Measurements from ENCODE around the gene CBFA2T2.
A peak's percentile ranks its signal among the peaks of the same experiment; 100 is the strongest.

The CBFA2T2 gene

DNA sequence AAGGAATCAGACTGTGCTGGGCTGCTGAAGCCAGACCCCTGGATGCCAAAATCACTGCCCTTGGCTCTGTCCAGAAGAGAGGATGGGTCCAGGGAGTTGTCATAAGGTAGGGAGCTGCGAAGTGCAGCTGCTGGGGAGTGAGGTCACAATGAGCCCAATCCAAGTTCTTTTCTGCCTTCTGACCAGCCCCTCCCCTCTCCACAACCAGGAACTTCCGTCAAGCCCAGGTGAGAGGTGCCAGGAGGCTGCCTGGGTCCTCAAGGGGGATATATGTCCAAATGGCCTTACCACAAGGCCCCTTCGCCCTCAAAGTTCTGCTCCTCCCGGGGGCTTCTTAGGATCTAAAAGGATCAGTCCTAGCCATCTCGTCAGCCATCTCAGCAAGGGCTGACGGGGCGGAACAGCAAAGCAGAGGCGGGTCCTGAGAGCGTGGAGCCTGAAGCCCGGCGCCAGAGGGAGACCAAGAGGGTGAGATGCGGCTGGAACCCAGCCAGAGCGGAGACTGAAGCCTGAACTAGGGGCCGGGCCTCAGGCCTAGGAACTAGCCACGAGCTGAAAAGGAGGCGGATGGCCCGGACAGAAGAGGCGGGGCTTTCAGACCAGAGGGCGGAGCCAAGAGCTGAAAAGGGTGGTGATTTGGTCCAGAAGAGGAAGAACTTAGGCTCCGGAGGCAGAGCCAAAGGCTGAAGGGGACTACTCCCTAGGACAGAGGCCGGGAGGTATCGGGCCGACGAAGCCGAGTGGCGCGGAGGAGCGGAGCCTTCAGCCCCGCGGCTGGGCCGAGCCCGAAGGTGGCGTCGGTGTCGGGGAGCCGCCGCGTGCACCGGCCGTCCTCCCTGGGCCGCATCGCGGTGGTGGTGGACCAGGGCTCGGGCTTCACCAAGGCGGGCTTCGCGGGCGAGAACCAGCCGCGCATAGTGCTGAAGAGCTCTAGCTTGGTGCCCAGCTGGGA, 176.7 kb downstream of the CBFA2T2 start, which contains the start of gene ACTL10:
ACTL10 (plus strand) TSS at position 651 of the 952 bp plus-strand sequence. CDS start 555 bp downstream, outside the sequence.
- H3K4me1 Mint-ChIP-seq (ENCODE audit: low read depth) = peaks cover 40% of the 10 kb centered on the region
- peak within 1 kb of the TSS; percentile 84 for H3K4me3 Mint-ChIP-seq
- peaks cover 31% of the 10 kb centered on the region for H3K36me3 Mint-ChIP-seq (ENCODE audit: low read depth)
- H3K27ac Mint-ChIP-seq = peak within 1 kb of the TSS; percentile 95
- DNase-seq = peak; percentile 92
- H3K27me3 Mint-ChIP-seq = no peaks in the 10 kb centered on the region
- H3K9me3 Mint-ChIP-seq = no peaks in the 10 kb centered on the region

DNA sequence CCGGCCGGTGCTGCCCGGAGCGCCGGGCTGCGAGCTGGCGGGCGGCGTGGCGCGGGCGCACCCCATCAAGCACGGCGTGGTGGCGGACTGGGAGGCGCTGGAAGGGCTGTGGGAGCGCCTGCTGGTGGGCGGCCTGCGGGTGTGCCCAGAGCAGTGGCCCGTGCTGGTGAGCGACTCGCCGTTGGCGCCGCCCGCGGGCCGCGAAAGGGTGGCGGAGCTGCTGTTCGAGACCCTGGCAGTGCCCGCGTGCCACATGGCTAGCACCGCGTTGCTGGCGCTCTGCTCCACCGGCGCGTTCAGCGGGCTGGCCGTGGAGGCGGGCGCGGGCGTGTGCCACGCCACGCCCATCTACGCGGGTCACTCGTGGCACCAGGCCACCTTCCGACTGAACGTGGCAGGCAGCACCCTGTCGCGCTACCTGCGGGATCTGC, 177.4 kb downstream of the CBFA2T2 start:
- DNase-seq = peak; percentile 80
- Mint-ChIP-seq H3K4me3 (peak overlapping the region; percentile 84), H3K9me3 (no peaks in the 10 kb centered on the region), H3K36me3 (ENCODE audit: low read depth) (peaks cover 31% of the 10 kb centered on the region), H3K4me1 (ENCODE audit: low read depth) (peaks cover 42% of the 10 kb centered on the region), H3K27ac (peak overlapping the region; percentile 89), H3K27me3 (no peaks in the 10 kb centered on the region)

DNA sequence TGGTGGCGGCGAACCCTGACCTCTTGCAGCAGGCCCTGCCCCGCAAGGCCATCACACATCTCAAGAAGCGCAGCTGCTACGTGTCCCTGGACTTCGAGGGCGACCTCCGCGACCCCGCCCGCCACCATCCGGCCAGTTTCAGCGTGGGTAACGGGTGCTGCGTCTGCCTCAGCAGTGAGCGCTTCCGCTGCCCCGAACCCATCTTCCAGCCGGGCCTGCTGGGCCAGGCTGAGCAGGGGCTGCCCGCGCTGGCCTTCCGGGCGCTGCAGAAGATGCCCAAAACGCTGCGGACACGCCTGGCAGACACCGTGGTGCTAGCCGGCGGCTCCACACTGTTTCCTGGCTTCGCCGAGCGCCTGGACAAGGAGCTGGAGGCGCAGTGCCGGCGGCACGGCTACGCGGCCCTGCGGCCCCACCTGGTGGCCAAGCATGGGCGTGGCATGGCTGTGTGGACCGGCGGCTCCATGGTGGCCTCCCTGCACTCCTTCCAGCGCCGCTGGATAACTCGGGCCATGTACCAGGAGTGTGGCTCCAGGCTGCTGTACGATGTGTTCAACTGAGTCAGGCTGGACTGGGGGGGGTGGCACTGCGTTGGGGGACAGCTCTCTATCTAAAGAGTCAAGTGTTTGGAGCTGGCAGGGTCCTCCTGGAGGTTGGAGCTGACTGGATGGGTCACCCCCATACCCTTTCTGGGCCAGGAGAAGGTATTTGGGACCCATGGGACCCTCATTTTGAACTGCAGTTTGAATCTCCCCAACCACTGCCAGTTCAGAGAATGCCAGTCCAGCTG, 178.0 kb downstream of the CBFA2T2 start:
- Mint-ChIP-seq H3K36me3 (ENCODE audit: low read depth) (peaks cover 31% of the 10 kb centered on the region), H3K9me3 (no peaks in the 10 kb centered on the region), H3K4me1 (ENCODE audit: low read depth) (peaks cover 39% of the 10 kb centered on the region), H3K4me3 (peak overlapping the region; percentile 84), H3K27me3 (no peaks in the 10 kb centered on the region), H3K27ac (peak overlapping the region; percentile 89)
- DNase-seq = peak; percentile 89

DNA sequence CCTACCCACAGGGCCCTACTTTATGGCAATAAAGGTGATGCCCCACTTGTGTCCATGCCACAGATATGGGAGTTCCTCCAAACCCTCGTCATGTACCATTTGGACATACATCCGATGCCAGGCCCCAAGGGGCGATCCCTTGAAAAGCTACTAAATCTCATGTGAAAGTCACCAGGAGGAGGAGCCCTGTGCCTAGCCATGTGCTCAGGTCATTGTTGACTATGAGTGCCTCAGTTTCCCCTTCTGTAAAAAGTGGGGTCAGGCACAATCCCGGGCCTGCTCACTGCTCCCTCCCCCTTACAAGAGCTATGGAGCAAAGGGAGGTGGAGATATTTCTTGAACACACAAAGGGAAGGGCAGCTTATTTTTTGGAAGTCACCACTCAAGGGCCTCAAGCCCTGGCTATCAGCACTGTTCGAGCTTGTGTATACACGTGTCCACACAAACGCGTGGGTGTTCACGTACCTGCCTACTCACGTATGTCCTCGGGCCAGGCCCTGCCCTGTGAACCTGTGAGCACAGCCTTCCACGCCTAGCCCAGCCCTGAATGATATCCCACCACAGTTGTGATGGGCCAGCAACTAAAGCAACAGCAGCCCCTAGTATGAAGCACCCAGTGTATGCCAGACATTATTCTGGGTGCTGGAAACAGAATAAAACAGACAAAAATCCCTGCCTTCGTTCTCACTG, 178.7 kb downstream of the CBFA2T2 start:
- Mint-ChIP-seq H3K4me1 (ENCODE audit: low read depth) (peaks cover 44% of the 10 kb centered on the region), H3K4me3 (peak overlapping the region; percentile 84), H3K36me3 (ENCODE audit: low read depth) (peaks cover 31% of the 10 kb centered on the region), H3K27me3 (no peaks in the 10 kb centered on the region), H3K27ac (peak overlapping the region; percentile 89), H3K9me3 (no peaks in the 10 kb centered on the region)
- no peak for DNase-seq

DNA sequence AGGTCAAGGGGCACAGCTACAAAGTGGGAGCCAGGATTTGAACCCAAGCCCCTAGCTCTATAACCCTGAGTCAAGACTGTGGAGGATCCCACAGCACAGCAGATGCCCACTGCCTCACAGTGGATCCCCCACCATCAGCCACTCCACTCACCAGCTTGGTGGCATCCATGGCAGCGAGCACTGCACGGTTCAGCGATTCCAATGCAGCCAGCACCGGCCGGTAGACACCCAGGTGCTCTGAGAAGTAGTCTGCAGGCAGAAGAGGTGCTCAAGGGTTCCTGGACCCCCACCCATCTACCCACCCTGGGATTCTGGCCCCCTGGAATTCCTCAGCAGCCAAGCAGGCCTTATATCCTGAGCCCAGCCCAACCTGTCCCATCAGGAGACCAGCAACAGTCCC, 179.3 kb downstream of the CBFA2T2 start:
- no peak for DNase-seq
- H3K4me3 Mint-ChIP-seq = peak overlapping the region; percentile 84
- H3K36me3 Mint-ChIP-seq (ENCODE audit: low read depth) = peaks cover 31% of the 10 kb centered on the region
- H3K27ac Mint-ChIP-seq = peak overlapping the region; percentile 89
- H3K9me3 Mint-ChIP-seq = no peaks in the 10 kb centered on the region
- H3K4me1 Mint-ChIP-seq (ENCODE audit: low read depth) = peaks cover 46% of the 10 kb centered on the region
- no peaks in the 10 kb centered on the region for H3K27me3 Mint-ChIP-seq

DNA sequence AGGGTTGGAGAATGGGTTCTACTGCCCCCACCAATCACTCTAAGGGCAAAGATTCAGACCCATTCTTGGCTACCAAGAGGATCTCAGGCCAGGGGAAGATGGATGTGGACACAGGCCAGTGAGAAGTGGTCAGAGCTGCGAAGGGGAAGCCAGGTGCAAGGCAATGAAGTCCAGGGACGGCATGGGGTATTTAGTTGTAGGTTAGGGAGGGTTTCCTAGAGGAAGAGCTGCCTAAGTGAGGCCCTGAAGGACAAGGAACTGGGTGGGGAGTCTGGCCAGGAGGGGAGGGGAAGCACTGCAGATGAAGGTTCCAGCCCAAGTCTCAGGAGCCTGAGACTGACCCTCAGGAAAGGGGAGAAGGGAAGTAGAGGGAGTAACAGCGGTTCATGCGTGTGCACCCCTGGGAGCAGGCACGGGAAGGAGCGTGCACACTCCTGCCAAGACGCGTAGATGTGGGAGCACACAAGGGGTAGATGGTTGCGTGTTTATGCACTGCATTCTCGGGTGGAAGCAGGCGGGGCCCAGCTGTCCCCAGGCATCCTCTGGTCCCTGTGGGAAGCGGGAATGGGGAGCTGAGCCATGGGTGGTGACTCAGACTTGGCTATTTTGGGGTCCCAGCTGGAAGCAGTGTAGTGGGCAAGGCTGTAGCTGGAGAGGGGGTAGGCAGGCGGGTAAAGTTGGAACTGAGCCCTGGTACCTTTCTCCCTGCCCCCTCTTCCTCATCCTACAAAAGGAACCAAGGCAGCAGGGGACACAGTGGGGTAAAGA, 180.2 kb downstream of the CBFA2T2 start:
- Mint-ChIP-seq H3K27ac (peak overlapping the region; percentile 47), H3K4me3 (no peak overlapping the region), H3K27me3 (no peaks in the 10 kb centered on the region), H3K36me3 (ENCODE audit: low read depth) (peaks cover 31% of the 10 kb centered on the region), H3K4me1 (ENCODE audit: low read depth) (peaks cover 42% of the 10 kb centered on the region), H3K9me3 (no peaks in the 10 kb centered on the region)
- DNase-seq = no peak

DNA sequence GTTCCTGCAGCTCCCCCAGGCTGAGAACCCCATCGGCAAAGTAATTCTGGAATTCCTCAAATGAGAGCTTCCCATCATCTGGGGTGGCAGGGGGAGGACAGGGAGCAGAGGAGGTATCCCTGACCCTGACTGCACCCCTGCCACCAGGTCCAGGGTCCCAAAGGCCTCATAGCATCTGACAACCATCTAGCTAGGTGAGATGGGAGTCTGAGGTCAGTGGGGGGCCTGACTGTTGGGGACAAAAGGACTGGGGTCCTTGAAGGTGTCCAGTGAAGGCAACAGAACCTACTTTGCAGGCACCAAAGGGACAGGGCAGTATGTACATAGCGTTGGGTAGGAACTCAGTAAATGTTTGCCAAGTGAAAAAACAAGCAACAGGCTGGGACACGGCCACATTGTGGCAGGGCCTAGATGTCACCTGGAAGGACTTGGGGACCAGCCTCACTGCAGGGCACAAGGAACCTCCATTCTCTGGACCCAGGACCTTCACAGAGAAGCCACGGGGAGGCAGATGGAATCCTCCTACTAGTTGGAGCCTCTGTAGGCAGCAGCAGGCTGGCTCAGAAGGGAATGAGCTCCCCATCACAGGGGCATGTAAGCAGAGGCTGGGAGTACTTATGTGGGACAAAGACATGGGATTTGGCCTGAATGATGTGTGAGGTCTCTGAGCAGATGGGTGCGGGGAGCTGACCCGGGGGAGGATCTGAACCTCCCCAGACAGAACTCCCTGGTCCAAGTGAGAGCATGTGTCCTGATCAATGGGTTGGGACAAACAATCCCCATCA, 181.0 kb downstream of the CBFA2T2 start:
- H3K4me1 Mint-ChIP-seq (ENCODE audit: low read depth) = peaks cover 41% of the 10 kb centered on the region
- DNase-seq = no peak
- H3K9me3 Mint-ChIP-seq = no peaks in the 10 kb centered on the region
- H3K27ac Mint-ChIP-seq = peak overlapping the region; percentile 29
- no peaks in the 10 kb centered on the region for H3K27me3 Mint-ChIP-seq
- peaks cover 40% of the 10 kb centered on the region for H3K36me3 Mint-ChIP-seq (ENCODE audit: low read depth)
- no peak overlapping the region for H3K4me3 Mint-ChIP-seq

DNA sequence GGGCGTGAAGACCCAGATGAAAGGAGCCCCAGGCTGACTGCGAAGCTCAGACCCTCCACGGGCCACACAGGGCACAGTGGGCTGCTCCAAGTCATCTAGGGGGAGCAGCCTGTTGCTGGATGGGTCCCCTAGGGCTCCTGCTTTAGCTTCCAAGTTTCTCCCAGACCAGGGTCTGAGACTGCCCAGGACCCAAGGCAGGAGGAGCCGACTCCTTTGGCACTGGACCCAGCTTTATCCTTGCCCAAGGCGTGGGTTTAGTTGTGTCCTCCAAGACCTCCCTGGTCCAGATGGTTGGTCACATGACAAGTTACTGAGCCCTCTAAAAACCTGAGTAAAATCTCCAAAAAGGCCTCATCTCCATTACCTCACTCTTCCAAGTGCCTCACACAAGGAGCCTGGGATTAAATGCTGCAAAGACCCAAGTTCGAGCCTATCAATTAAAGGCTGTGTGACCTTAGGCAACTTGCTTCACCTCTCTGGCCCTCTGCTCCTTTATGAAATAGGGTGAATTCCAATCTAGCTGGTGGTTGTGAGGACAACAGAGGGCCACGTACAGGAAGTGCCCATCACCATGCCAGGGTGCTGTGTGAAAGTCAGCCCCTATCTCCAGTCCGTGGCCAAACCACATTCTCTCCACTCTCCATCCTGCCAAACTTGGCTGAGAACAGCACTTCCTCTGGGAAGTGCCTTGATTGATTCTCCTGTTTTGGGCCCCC, 181.8 kb downstream of the CBFA2T2 start:
- H3K4me3 Mint-ChIP-seq = no peak overlapping the region
- peaks cover 33% of the 10 kb centered on the region for H3K4me1 Mint-ChIP-seq (ENCODE audit: low read depth)
- DNase-seq = no peak
- H3K27me3 Mint-ChIP-seq = no peaks in the 10 kb centered on the region
- H3K27ac Mint-ChIP-seq = peak overlapping the region; percentile 22
- peaks cover 46% of the 10 kb centered on the region for H3K36me3 Mint-ChIP-seq (ENCODE audit: low read depth)
- H3K9me3 Mint-ChIP-seq = no peaks in the 10 kb centered on the region

DNA sequence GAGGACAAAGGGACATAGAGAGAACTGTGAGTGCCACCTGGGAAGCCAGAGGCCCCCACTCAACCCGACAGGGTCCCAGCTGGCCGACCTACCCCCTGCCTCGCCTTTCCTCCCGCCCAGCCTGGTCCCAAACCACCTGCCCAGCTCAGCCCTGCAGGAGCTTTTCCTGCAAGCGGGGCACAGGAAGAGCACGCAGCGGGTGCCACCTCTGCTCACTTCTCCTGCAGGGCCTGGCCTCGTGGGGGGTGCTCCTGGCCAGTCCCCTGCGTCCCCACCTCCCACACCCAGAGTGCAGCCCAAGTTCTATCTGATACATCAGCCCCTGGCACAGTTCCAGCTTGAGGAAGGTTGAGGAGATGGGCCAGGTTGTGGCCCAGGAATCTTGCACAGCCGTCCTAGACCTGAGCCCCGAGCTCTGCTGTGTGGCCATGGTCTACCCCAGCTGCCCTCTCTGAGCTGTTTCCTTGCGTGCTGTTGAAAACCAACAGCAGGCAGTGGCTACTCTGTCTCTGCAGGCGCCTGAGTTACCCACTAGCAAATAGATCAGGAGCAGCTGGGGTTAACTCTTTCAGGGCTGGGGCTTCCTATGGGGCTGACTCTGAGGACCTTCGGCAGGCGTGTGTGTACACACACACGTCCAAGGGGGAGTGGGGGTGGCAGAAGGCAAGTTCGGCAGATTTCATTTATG, 182.7 kb downstream of the CBFA2T2 start:
- DNase-seq = no peak
- peaks cover 35% of the 10 kb centered on the region for H3K4me1 Mint-ChIP-seq (ENCODE audit: low read depth)
- H3K27me3 Mint-ChIP-seq = no peaks in the 10 kb centered on the region
- H3K36me3 Mint-ChIP-seq (ENCODE audit: low read depth) = peaks cover 50% of the 10 kb centered on the region
- H3K27ac Mint-ChIP-seq = peak overlapping the region; percentile 71
- H3K4me3 Mint-ChIP-seq = peak overlapping the region; percentile 80
- no peaks in the 10 kb centered on the region for H3K9me3 Mint-ChIP-seq

DNA sequence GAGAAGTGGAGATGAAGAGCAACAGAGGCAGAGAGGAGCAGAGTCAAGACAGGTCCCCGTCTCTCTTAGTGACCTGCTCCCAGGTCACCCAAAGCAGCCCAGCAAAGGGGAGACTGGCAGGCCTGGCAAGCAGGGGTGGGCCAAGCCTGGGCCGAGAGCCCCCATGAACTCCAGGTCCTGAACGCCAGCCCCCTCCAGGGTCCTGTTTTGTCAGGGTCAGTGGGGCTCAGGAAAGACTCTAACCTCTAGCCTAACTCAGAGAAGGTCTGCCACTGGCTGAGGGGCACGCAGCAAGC, 183.2 kb downstream of the CBFA2T2 start:
- H3K4me1 Mint-ChIP-seq (ENCODE audit: low read depth) = peaks cover 37% of the 10 kb centered on the region
- H3K9me3 Mint-ChIP-seq = no peaks in the 10 kb centered on the region
- no peak for DNase-seq
- peak overlapping the region; percentile 80 for H3K4me3 Mint-ChIP-seq
- H3K27me3 Mint-ChIP-seq = no peaks in the 10 kb centered on the region
- peaks cover 53% of the 10 kb centered on the region for H3K36me3 Mint-ChIP-seq (ENCODE audit: low read depth)
- H3K27ac Mint-ChIP-seq = peak overlapping the region; percentile 71

DNA sequence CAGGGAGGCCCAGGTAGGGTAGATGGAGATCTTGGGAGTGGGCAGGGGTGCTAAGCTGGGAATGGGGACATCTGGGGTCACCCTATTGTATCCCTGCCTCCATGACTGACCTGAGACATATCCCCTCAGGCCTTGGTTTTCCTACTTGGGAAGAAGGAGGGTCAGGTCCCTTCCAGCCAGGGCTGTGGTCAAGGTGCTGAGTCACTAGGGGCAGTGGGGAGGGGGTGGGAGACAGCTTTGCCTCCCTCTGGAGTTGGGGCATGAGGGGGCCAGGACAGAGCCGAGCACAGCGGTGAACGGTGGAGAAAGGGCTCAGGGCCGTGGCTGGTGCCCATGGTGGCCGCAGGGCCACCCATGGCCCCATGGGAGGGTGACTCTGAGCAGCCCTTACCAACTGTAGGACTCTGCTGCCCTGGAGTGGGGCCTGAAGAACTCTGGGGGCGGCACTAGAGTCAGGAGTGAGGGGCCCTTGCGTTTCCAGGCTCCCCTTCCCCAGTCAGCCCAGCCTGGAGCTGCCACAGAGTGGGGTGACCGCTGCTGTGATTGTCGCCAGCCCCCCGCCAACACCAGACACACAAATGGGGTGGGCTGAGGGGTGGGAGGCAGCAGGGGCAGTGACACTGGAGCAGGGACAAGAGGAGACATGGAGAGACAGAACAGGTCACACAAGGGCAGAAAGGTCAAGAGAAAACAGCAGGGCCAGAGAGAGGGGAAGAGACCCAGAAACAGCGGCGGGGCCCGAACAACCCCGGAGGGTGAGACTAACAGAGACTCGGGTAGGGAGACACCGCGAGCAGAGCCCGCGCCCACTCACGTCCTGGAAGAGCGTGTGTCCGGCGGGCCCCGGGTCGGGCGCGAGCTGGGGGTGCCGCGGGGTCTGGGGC, 183.8 kb downstream of the CBFA2T2 start:
- peak overlapping the region; percentile 71 for H3K27ac Mint-ChIP-seq
- peaks cover 53% of the 10 kb centered on the region for H3K36me3 Mint-ChIP-seq (ENCODE audit: low read depth)
- H3K4me3 Mint-ChIP-seq = peak overlapping the region; percentile 80
- no peak for DNase-seq
- peaks cover 34% of the 10 kb centered on the region for H3K4me1 Mint-ChIP-seq (ENCODE audit: low read depth)
- H3K9me3 Mint-ChIP-seq = no peaks in the 10 kb centered on the region
- no peaks in the 10 kb centered on the region for H3K27me3 Mint-ChIP-seq

All from activated T-cell treated with anti-CD3 and anti-CD28 coated beads, Interleukin-2, amount 50 U/mL, for 24 hours (primary cell).